A673 (cell line): Measurements from ENCODE around the gene L3HYPDH. TPM values are rescaled to one million over a fixed set of nuclear protein-coding genes. Genes with fewer than 3 reads are reported as not detected.

Experiments
- BruUV-seq: library from RNA; stranded (reverse); fragments of 400-500 nt; replicated peaks from 2 replicates; lab custom pipeline; 2021; lab: Mats Ljungman, UMichigan
- CTCF ChIA-PET: fragments of 300-600 bp; sonication (Branson Sonifier 250); formaldehyde crosslinking; loops from one replicate; lab custom pipeline; 2022; ENCODE audit warnings: antibody characterized with exemption; lab: Charles Lee
- POLR2A ChIA-PET: fragments of 300-600 bp; sonication (Branson Sonifier 250); formaldehyde crosslinking; loops from one replicate; lab custom pipeline; 2022; ENCODE audit warnings: antibody characterized with exemption; ENCODE audit not compliant: low non-redundant PET; lab: Charles Lee
- DNase-seq: peaks from one replicate; pipeline ENCODE4 v3.0.0-alpha.2; 2015; ENCODE audit warnings: low spot score
- H3K27ac ChIP-seq: fragments of 200-600 bp; sonication (generic); 2 replicates; pipeline ENCODE4 v1.5.1; 2016; ENCODE audit warnings: mixed run types, low read depth, mild to moderate bottlenecking, mixed read lengths, antibody characterized with exemption, low read length; ENCODE audit not compliant: poor library complexity, severe bottlenecking
- H3K27me3 ChIP-seq: fragments of 200-600 bp; sonication (generic); replicated peaks from 2 replicates; pipeline ENCODE4 v1.6.1; 2017; ENCODE audit warnings: mixed run types, low read depth, mild to moderate bottlenecking, mixed read lengths, antibody characterized with exemption, low read length; ENCODE audit not compliant: insufficient read depth, poor library complexity
- H3K36me3 ChIP-seq: fragments of 200-600 bp; sonication (generic); 2 replicates; pipeline ENCODE4 v1.6.1; 2016; ENCODE audit warnings: mixed run types, mild to moderate bottlenecking, mixed read lengths, antibody characterized with exemption, low read length; ENCODE audit not compliant: insufficient read depth, poor library complexity, severe bottlenecking
- H3K4me1 ChIP-seq: fragments of 200-600 bp; sonication (generic); 2 replicates; pipeline ENCODE4 v1.6.1; 2017; ENCODE audit warnings: mixed run types, mild to moderate bottlenecking, mixed read lengths, antibody characterized with exemption, low read length; ENCODE audit not compliant: insufficient read depth, poor library complexity, severe bottlenecking
- H3K4me3 ChIP-seq: fragments of 200-600 bp; sonication (generic); 2 replicates; pipeline ENCODE4 v1.5.1; 2016; ENCODE audit warnings: low read depth, mixed run types, mild to moderate bottlenecking, mixed read lengths, low read length; ENCODE audit not compliant: poor library complexity, severe bottlenecking
- H3K9me3 ChIP-seq: fragments of 200-600 bp; sonication (generic); 2 replicates; pipeline ENCODE4 v1.6.1; 2016; ENCODE audit warnings: mixed run types, low read depth, mild to moderate bottlenecking, mixed read lengths, antibody characterized with exemption, low read length; ENCODE audit not compliant: poor library complexity, severe bottlenecking
- EZH2 ChIP-seq: fragments of 200-600 bp; sonication (generic); IDR thresholded peaks from 2 replicates; pipeline ENCODE4 v1.6.1; 2017; ENCODE audit warnings: borderline replicate concordance, low read depth, mild to moderate bottlenecking, mixed read lengths, antibody characterized with exemption, low read length; ENCODE audit not compliant: poor library complexity, severe bottlenecking
- intact Hi-C: fragments of 100-400 bp; cut with micrococcal nuclease; formaldehyde crosslinking; loops from one replicate; pipeline ENCODE4 v1.10.0; 2022; ENCODE audit not compliant: unreplicated experiment
- total RNA-seq: library from RNA; stranded (reverse); gene quantifications from 2 replicates; pipeline ENCODE4 v1.2.3, GENCODE V29; 2021
- TF ChIP-seq, protein P1 (sequence below): fragments of 300-800, 200-600 bp; sonication (generic); conservative IDR thresholded peaks from 2 replicates; pipeline ENCODE4 v1.5.1; 2017; ENCODE audit warnings: low read depth, mild to moderate bottlenecking, antibody characterized with exemption, low read length, moderate library complexity, mixed read lengths

L3HYPDH gene
- total RNA-seq, 1 experiment from 2014 or later, result 31.9 TPM

DNA sequence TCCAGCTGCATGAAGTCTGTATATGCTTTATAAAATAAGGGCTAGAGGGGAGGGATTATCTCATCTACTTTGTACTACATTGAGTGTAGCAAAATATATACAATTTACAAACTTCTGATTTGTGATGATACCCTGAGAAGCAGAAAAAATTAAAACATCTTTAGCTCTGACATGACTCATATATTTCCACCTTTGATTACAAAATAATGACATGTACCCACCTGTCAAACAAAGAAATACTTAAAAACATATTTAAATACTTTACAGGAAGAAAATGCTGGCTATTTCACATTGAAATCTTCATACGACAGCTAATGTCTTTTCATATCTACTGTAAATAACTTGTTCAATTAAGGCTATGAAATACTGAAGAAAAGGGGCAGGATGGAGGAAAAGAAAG lies 22.3 kb downstream of the L3HYPDH start:
- no peak overlapping the region for H3K27ac ChIP-seq
- CTCF ChIA-PET, result no interaction called here

DNA sequence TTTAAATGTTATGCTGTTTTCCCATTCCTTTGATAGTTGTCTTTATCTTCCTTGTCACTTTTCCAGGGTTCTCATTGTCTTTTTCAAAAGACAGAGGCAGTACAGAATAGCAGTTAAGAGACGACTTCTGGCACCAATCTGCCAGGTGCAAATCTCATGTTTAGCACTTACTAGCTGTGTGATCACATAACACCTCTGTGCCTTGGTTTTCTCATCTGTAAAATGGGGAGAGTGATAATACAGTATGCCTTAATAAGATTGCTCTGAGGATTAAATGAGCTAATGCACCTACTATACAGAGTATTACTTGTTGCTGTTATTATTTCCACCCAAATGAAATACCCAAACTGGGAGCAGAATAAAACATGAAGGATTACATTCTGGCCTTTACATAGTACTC lies 23.8 kb downstream of the L3HYPDH start:
- Histone ChIP-seq H3K27me3 (no peaks in the 10 kb centered on the region), H3K4me3 (no peak overlapping the region), H3K4me1 (peaks cover 7% of the 10 kb centered on the region), H3K9me3 (no peaks in the 10 kb centered on the region), H3K27ac (no peak overlapping the region), H3K36me3 (no peaks in the 10 kb centered on the region)
- ChIA-PET CTCF (no interaction called here), POLR2A (no interaction called here)
- intact Hi-C loops, result no loop called here
- no TSS peak for BruUV-seq
- TF ChIP-seq EZH2, result no peak
- TF ChIP-seq, protein P1, sequence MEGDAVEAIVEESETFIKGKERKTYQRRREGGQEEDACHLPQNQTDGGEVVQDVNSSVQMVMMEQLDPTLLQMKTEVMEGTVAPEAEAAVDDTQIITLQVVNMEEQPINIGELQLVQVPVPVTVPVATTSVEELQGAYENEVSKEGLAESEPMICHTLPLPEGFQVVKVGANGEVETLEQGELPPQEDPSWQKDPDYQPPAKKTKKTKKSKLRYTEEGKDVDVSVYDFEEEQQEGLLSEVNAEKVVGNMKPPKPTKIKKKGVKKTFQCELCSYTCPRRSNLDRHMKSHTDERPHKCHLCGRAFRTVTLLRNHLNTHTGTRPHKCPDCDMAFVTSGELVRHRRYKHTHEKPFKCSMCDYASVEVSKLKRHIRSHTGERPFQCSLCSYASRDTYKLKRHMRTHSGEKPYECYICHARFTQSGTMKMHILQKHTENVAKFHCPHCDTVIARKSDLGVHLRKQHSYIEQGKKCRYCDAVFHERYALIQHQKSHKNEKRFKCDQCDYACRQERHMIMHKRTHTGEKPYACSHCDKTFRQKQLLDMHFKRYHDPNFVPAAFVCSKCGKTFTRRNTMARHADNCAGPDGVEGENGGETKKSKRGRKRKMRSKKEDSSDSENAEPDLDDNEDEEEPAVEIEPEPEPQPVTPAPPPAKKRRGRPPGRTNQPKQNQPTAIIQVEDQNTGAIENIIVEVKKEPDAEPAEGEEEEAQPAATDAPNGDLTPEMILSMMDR, result no peak
- DNase-seq, result no peak

More for the DNA sequence above, 22.3 kb downstream of the L3HYPDH start:
- BruUV-seq, result no TSS peak
- Histone ChIP-seq H3K4me3 (no peak overlapping the region), H3K27me3 (no peaks in the 10 kb centered on the region), H3K9me3 (no peaks in the 10 kb centered on the region), H3K4me1 (peaks cover 9% of the 10 kb centered on the region), H3K36me3 (no peaks in the 10 kb centered on the region)
- TF ChIP-seq, protein P1, result no peak
- no peak for TF ChIP-seq EZH2
- intact Hi-C loops, result no loop called here
- no peak for DNase-seq
- POLR2A ChIA-PET, result no interaction called here

DNA sequence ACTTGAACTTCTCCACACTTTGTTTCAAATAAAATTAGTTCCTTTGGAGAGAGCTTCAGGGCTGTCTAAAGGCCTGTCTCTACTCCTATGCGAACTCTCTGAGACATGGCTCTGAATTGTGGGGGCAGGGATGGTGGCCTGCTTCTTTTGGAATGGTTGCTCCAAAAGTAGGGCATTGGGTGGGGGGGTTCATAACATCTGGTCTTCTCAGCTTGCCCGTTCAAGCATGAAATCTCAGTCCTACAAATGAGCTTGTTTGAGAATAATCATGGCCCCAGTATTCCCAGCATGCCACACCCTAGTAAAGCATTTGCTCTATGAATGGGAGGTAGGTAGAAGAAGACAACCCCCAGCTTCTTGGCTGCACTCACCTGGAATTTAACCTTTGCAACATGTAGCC lies 25.7 kb downstream of the L3HYPDH start:
- ChIA-PET POLR2A (no interaction called here), CTCF (no interaction called here)
- H3K27me3 ChIP-seq, result no peaks in the 10 kb centered on the region
- H3K27ac ChIP-seq, result no peak overlapping the region
- H3K4me1 ChIP-seq, result no peaks in the 10 kb centered on the region
- H3K36me3 ChIP-seq, result no peaks in the 10 kb centered on the region
- no peak for DNase-seq
- no peak for TF ChIP-seq EZH2
- TF ChIP-seq, protein P1, result no peak
- no peak overlapping the region for H3K4me3 ChIP-seq
- intact Hi-C loops, result loop anchor here (10.0 kb wide), 1 partner anchor 944 kb away; no protein-coding TSS in a partner anchor
- H3K9me3 ChIP-seq, result no peaks in the 10 kb centered on the region
- no TSS peak for BruUV-seq
